K562 (cell line): ENCODE data around the gene BORCS8. TPM values are rescaled to one million over a fixed set of nuclear protein-coding genes. Genes with fewer than 3 reads are reported as not detected.

Source experiments
- ATAC-seq: fragments of 200-7000 bp; cut with Tn5 transposase; 3 replicates; pipeline ENCODE4 v1.9.1; 2020; ENCODE audit warnings: moderate library complexity
- BruUV-seq: library from RNA; stranded (reverse); fragments of 400-500 nt; replicated peaks from 2 replicates; lab custom pipeline; 2021; lab: Mats Ljungman, UMichigan
- CTCF ChIA-PET: fragments of 300-600 bp; formaldehyde crosslinking; extraction: SDS; loops from one replicate; lab custom pipeline; 2021; ENCODE audit warnings: low intra/inter-chr PET ratio; lab: Yijun Ruan, JAX
- POLR2A ChIA-PET: fragments of 300-600, 350-650 bp; sonication (Branson Sonifier 250); formaldehyde crosslinking; extraction: SDS; loops from one replicate; lab custom pipeline; 2021; ENCODE audit warnings: antibody characterized with exemption, inconsistent platforms; lab: Yijun Ruan, JAX
- DNase-seq, 4 experiments: peaks; one replicate each; pipeline versions ENCODE4 v3.0.0 to v3.0.0-alpha.2; 2011 to 2018; ENCODE audit warnings: low spot score in 3 of 4, mixed read lengths in 3 of 4; ENCODE audit errors: extremely low read depth in 1 of 4
- FAIRE-seq: peaks from 2 replicates; lab custom pipeline; 2011; peaks lifted over from hg19 to GRCh38; lab: Jason Lieb, UNC
- H2AFZ ChIP-seq: 2 replicates; pipeline ENCODE4 v1.6.0; 2011; ENCODE audit warnings: low read depth, low read length, control low read depth, inconsistent platforms
- H3K27ac ChIP-seq: fragments of 200-600 bp; 3 replicates; pipeline ENCODE4 v1.8.0; 2011; ENCODE audit warnings: low read depth, mild to moderate bottlenecking, control low read depth, inconsistent platforms, low read length, moderate library complexity, mixed read lengths; ENCODE audit errors: extremely low read depth
- H3K27me3 ChIP-seq, 2 experiments: fragments of 300-600 bp in 1 of 2; 2 replicates in 1 of 2; 3 replicates in 1 of 2; pipeline versions ENCODE4 v1.6.0 to v1.8.0; 2011; ENCODE audit warnings: inconsistent platforms in 2 of 2, low read length in 2 of 2, mild to moderate bottlenecking in 1 of 2, mixed read lengths in 1 of 2, moderate library complexity in 1 of 2; ENCODE audit not compliant: control insufficient read depth in 2 of 2, insufficient read depth in 2 of 2
- H3K36me3 ChIP-seq: fragments of 300-600 bp; 3 replicates; pipeline ENCODE4 v1.8.0; 2011; ENCODE audit warnings: mild to moderate bottlenecking, low read length, inconsistent platforms; ENCODE audit not compliant: control insufficient read depth, insufficient read depth
- H3K4me1 ChIP-seq, 2 experiments: fragments of 200-600 bp in 1 of 2; replicated peaks in 1 of 2; 2 replicates in 1 of 2; 3 replicates in 1 of 2; pipeline versions ENCODE4 v1.5.1 to v1.8.0; 2011; ENCODE audit warnings: inconsistent platforms in 2 of 2, low read length in 2 of 2, mild to moderate bottlenecking in 1 of 2, mixed read lengths in 1 of 2, moderate library complexity in 1 of 2; ENCODE audit not compliant: control insufficient read depth in 2 of 2, insufficient read depth in 2 of 2
- H3K4me2 ChIP-seq: 2 replicates; pipeline ENCODE4 v1.6.1; 2011; ENCODE audit warnings: low read length, control low read depth, inconsistent platforms, mixed read lengths; ENCODE audit not compliant: insufficient read depth
- H3K4me3 ChIP-seq: fragments of 200-600 bp; sonication (generic), shearing (Covaris generic); 2 replicates; pipeline ENCODE4 v1.5.1; 2016; ENCODE audit warnings: control low read depth, inconsistent platforms
- H3K79me2 ChIP-seq: fragments of 200-600 bp; 3 replicates; pipeline ENCODE4 v1.8.0; 2011; ENCODE audit warnings: low read length, inconsistent platforms; ENCODE audit not compliant: control insufficient read depth, insufficient read depth
- H3K9ac ChIP-seq, 2 experiments: 2 replicates each; pipeline versions ENCODE4 v1.6.0 to v1.6.1; 2011; ENCODE audit warnings: low read depth in 2 of 2, low read length in 2 of 2, control low read depth in 1 of 2, inconsistent platforms in 1 of 2, mild to moderate bottlenecking in 1 of 2, mixed read lengths in 1 of 2; ENCODE audit not compliant: insufficient read depth in 1 of 2
- H3K9me1 ChIP-seq: one replicate; pipeline ENCODE4 v1.6.0; 2011; ENCODE audit warnings: inconsistent platforms, mild to moderate bottlenecking, low read length, moderate library complexity; ENCODE audit not compliant: control insufficient read depth, insufficient read depth
- H3K9me3 ChIP-seq: replicated peaks from 2 replicates; pipeline ENCODE4 v1.5.1; 2011; ENCODE audit warnings: low read depth, low read length, inconsistent platforms; ENCODE audit not compliant: control insufficient read depth, insufficient read depth
- H4K20me1 ChIP-seq: replicated peaks from 2 replicates; pipeline ENCODE4 v1.6.1; 2011; ENCODE audit warnings: low read length, inconsistent platforms, mixed read lengths; ENCODE audit not compliant: control insufficient read depth, insufficient read depth
- BCOR ChIP-seq: fragments of 450-650 bp; IDR thresholded peaks from 2 replicates; pipeline ENCODE4 v1.6.1; 2016
- KDM1A ChIP-seq, 2 experiments: fragments of 450-650 bp; IDR thresholded peaks; 2 replicates each; pipeline ENCODE4 v1.6.1; 2016; ENCODE audit warnings: mild to moderate bottlenecking in 2 of 2
- RBM25 ChIP-seq: fragments of 200-400 bp; formaldehyde crosslinking; IDR thresholded peaks from 2 replicates; pipeline ENCODE4 v1.6.1; 2018; ENCODE audit warnings: low read length, low read depth, moderate library complexity; ENCODE audit not compliant: severe bottlenecking
- ZNF146 ChIP-seq: IDR thresholded peaks from one replicate; pipeline ENCODE4 v1.6.1; 2018; ENCODE audit warnings: missing compliant biosample characterization; ENCODE audit not compliant: unreplicated experiment
- ZNF24 ChIP-seq: fragments of 450-650 bp; IDR thresholded peaks from 2 replicates; pipeline ENCODE4 v1.6.1; 2016
- ZNF3 ChIP-seq: fragments of 250-450 bp; sonication (Bioruptor Pico); IDR thresholded peaks from 2 replicates; pipeline ENCODE4 v1.5.0; 2021; ENCODE audit warnings: mild to moderate bottlenecking, moderate library complexity
- ZNF79 ChIP-seq: fragments of 250-450 bp; sonication (Bioruptor Pico); IDR thresholded peaks from 2 replicates; pipeline ENCODE4 v1.4.0; 2020; ENCODE audit warnings: low read depth, mild to moderate bottlenecking, moderate library complexity
- WGBS: fragments of 100-300 bp; shearing (Covaris generic); methylation state at CpG from one replicate; pipeline ENCODE4 v1.1.6; 2016; ENCODE audit warnings: low coverage, mixed read lengths; ENCODE audit not compliant: insufficient coverage; ENCODE audit errors: missing lambda C conversion rate; 5-methylcytosine and 5-hydroxymethylcytosine counted together
- in situ Hi-C: fragments of 300-500 bp; cut with MboI; formaldehyde crosslinking; loops from 4 replicates; pipeline ENCODE4 v1.15.0; 2018; ENCODE audit warnings: inconsistent platforms, mixed read lengths
- intact Hi-C: fragments of 100-400 bp; cut with micrococcal nuclease; formaldehyde crosslinking; loops from 2 replicates; pipeline ENCODE4 v1.14.2; 2022
- polyA plus RNA-seq, 8 experiments: library from polyadenylated mRNA; depleted of rRNA in 4 of 8; stranded (reverse) in 5 of 8; unstranded in 3 of 8; fragments of >200 nt; fragmentation: Nextera tagmentation in 2 of 8; fragmentation: Illumina TruSeq in 1 of 8; extraction: Ambion mirVana in 2 of 8; extraction: Trizol in 1 of 8; gene quantifications; 2 replicates each; pipeline versions ENCODE4 v1.2.1 to v1.2.3, GENCODE V29; 2011 to 2014; ENCODE audit warnings: inconsistent platforms in 1 of 8, missing spikeins in 1 of 8
- total RNA-seq, 7 experiments: library from RNA; depleted of rRNA in 6 of 7; stranded (reverse); fragments of >200 nt in 6 of 7; fragmentation: Illumina TruSeq in 2 of 7; extraction: Trizol in 2 of 7; gene quantifications; 2 replicates each; pipeline versions ENCODE4 v1.2.1 to v1.2.3, GENCODE V29; 2011 to 2021; ENCODE audit warnings: low replicate concordance in 1 of 7

BORCS8 gene
- total and polyA plus RNA-seq, 9 of the 15 experiments (the other 6 are each of a cell fraction or from before 2014, with no cell fraction given): 4.6 to 33.6 (median 16.3) TPM

DNA sequence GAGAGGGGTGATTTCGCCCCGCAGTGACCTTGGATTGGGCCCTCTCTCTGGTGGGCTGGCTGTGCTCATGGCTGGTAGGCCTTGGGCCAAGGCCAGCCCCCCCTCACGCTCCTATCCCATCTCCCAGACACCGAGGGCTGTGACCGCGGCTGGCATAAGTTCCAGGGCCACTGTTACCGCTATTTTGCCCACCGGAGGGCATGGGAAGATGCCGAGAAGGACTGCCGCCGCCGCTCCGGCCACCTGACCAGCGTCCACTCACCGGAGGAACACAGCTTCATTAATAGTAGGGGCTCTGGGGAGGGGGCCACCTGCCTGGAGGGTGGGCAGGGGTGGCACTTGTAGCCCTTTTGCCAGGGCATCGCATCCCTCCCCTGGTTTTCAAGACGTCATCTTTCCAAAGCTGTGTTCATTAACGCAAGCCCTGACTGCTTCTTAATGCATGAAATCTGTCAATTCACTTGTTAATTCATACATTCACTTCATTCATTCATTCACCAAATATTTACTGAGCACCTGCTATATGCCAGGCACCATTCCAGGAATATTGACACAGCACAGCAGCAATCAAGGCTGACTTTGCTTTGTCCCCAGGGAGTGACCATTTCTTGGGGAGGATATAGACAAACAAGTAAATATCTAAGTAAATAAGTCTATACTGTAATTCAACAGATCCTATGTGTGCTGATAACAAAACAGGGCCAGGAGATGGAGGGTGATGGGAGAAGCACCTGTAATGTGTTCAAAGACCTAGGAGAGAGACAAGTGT, 46.4 kb upstream of the BORCS8 start:
- peak; percentile 38 for TF ChIP-seq RBM25
- no peak for TF ChIP-seq ZNF3 (CRISPR knock-in tag)
- peak; percentile 91 for TF ChIP-seq ZNF24
- peak; percentile 93 for TF ChIP-seq ZNF79
- DNase-seq (no peak), FAIRE-seq (no peak), ATAC-seq (no peak)
- in situ Hi-C loops: no loop called here
- WGBS: 41% methylated on average over 15 of the region's 18 CpGs
- peaks cover 10% of the 10 kb centered on the region for H3K9me3 ChIP-seq
- H3K27ac ChIP-seq: no peak overlapping the region
- H3K36me3 ChIP-seq: no peaks in the 10 kb centered on the region
- H2AFZ ChIP-seq: no peak overlapping the region
- BruUV-seq: no TSS peak
- ChIA-PET POLR2A (no interaction called here), CTCF (no interaction called here)
- no peaks in the 10 kb centered on the region for H4K20me1 ChIP-seq
- peaks cover 2 to 7% of the 10 kb centered on the region in 2 experiments; a peak in 3 of 5 replicates for H3K27me3 ChIP-seq
- H3K9ac ChIP-seq: no peak overlapping the region
- no peaks in the 10 kb centered on the region for H3K79me2 ChIP-seq
- no peak overlapping the region for H3K4me3 ChIP-seq
- intact Hi-C loops: no loop called here
- no peak overlapping the region for H3K4me2 ChIP-seq
- H3K4me1 ChIP-seq: peaks cover 0 to 4% of the 10 kb centered on the region in 2 experiments; a peak in 2 of 5 replicates
- H3K9me1 ChIP-seq: no peaks in the 10 kb centered on the region

DNA sequence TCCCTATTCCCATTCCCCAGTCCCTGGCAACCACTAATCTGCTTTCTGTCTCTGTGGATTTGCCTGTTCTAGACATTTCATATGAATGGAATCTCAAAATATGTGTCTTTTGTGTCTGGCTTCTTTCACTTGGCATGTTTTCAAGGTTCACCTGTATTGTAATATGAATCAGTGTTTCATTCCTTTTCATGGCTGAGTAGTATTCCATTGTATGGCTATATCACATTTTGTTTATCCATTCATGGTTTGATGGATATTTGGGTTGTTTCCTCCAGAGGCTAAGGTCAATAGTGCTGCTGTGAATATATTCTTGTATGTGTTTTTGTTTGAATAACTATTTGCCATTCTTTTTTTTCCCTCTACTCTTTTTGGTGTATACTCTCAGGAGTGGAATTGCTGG, 44.2 kb upstream of the BORCS8 start:
- ATAC-seq (no peak), DNase-seq (no peak), FAIRE-seq (no peak)
- Histone ChIP-seq H3K4me2 (no peak overlapping the region), H2AFZ (no peak overlapping the region), H3K9me1 (no peaks in the 10 kb centered on the region), H3K4me3 (no peak overlapping the region), H3K9me3 (peaks cover 10% of the 10 kb centered on the region), H4K20me1 (no peaks in the 10 kb centered on the region), H3K4me1 (peaks cover 0 to 8% of the 10 kb centered on the region in 2 experiments; a peak in 2 of 5 replicates), H3K79me2 (no peaks in the 10 kb centered on the region), H3K27me3 (peaks cover 10 to 22% of the 10 kb centered on the region in 2 experiments; a peak in 4 of 5 replicates), H3K9ac (no peak overlapping the region), H3K36me3 (no peaks in the 10 kb centered on the region), H3K27ac (no peak overlapping the region)
- no TSS peak for BruUV-seq
- POLR2A ChIA-PET: no interaction called here
- intact Hi-C loops: no loop called here
- CTCF ChIA-PET: no interaction called here
- in situ Hi-C loops: no loop called here
- peak; percentile 94 for TF ChIP-seq ZNF146
- peak; percentile 77 for TF ChIP-seq BCOR
- peak; percentile 9 to 49; a peak in 3 of 4 replicates for TF ChIP-seq KDM1A (IDR thresholded peaks at IDR 0.05)
